Measurements from ENCODE around the gene ZNF578.
A peak's percentile ranks its signal among the peaks of the same experiment; 100 is the strongest.
"Not testable (repeated sequence)": the region's sequence is repeated elsewhere in the genome, so short reads cannot be mapped to it uniquely, and the experiment has no call there.

The ZNF578 gene

GRCh38 chr19:52500991-52501390 is 47.6 kb downstream of the ZNF578 start:
- not testable (repeated sequence) for H3K4me3 ChIP-seq, H3K27ac ChIP-seq

GRCh38 chr19:52507266-52507665 is 53.9 kb downstream of the ZNF578 start:
- Histone ChIP-seq H3K27ac (no peak overlapping the region), H3K4me3 (no peak overlapping the region)

GRCh38 chr19:52516191-52516590 is 62.8 kb downstream of the ZNF578 start:
- Histone ChIP-seq H3K4me3 (no peak overlapping the region), H3K27ac (no peak overlapping the region)

- Histone ChIP-seq H3K27ac (no peak overlapping the region), H3K4me3 (no peak overlapping the region)
Observed at GRCh38 chr19:52518646-52519045, 65.3 kb downstream of the ZNF578 start.

GRCh38 chr19:52519175-52519574 is 65.8 kb downstream of the ZNF578 start:
- H3K27ac ChIP-seq, H3K4me3 ChIP-seq: not testable (repeated sequence)

GRCh38 chr19:52520013-52520412 is 66.7 kb downstream of the ZNF578 start:
- H3K4me3 ChIP-seq = no peak overlapping the region
- no peak overlapping the region for H3K27ac ChIP-seq

- H3K27ac ChIP-seq = no peak overlapping the region
- H3K4me3 ChIP-seq = no peak overlapping the region
Observed at GRCh38 chr19:52522551-52522950, 69.2 kb downstream of the ZNF578 start.

- no peak overlapping the region for H3K27ac ChIP-seq
- no peak overlapping the region for H3K4me3 ChIP-seq
Observed at GRCh38 chr19:52524086-52524485, 70.7 kb downstream of the ZNF578 start.

GRCh38 chr19:52527134-52527955 is 74.0 kb downstream of the ZNF578 start, which contains the start of gene ZNF808:
Gene ZNF808, plus strand, starts transcription at chr19:52527668. Its CDS starts 15,617 bp downstream, at chr19:52543285.
- H3K4me3 ChIP-seq = peak within 1 kb of the TSS; percentile 55 to 86 (median 76)
- H3K27ac ChIP-seq = peak within 1 kb of the TSS; percentile 72 to 97 (median 90)

GRCh38 chr19:52527956-52528351 is 74.6 kb downstream of the ZNF578 start:
- H3K27ac ChIP-seq = peak overlapping the region; percentile 72 to 97 (median 90)
- H3K4me3 ChIP-seq = peak overlapping the region; percentile 55 to 86 (median 76)

- H3K4me3 ChIP-seq = no peak overlapping the region
Observed at GRCh38 chr19:52532480-52532879, 79.1 kb downstream of the ZNF578 start.

GRCh38 chr19:52533901-52534300 is 80.5 kb downstream of the ZNF578 start:
- Histone ChIP-seq H3K27ac (no peak overlapping the region), H3K4me3 (no peak overlapping the region)

More at GRCh38 chr19:52532480-52532879, 79.1 kb downstream of the ZNF578 start:
- no peak overlapping the region for H3K27ac ChIP-seq

- peak overlapping the region; percentile 47 to 58 (median 49) for H3K4me3 ChIP-seq
- H3K27ac ChIP-seq = peak overlapping the region in 10 of 21 experiments; percentile 61 to 86 (median 78)
Observed at GRCh38 chr19:52535385-52535770, 82.0 kb downstream of the ZNF578 start.

- H3K4me3 ChIP-seq = peak overlapping the region; percentile 47 to 58 (median 49)
- peak overlapping the region; percentile 24 to 86 (median 75) for H3K27ac ChIP-seq
Observed at GRCh38 chr19:52535771-52536447, 82.6 kb downstream of the ZNF578 start.

GRCh38 chr19:52536448-52536800 is 83.1 kb downstream of the ZNF578 start:
- Histone ChIP-seq H3K27ac (peak overlapping the region; percentile 24 to 86 (median 75)), H3K4me3 (peak overlapping the region; percentile 47 to 58 (median 49))

- not testable (repeated sequence) for H3K4me3 ChIP-seq, H3K27ac ChIP-seq
Observed at GRCh38 chr19:52538815-52539214, 85.5 kb downstream of the ZNF578 start.

GRCh38 chr19:52541176-52541575 is 87.8 kb downstream of the ZNF578 start:
- not testable (repeated sequence) for H3K4me3 ChIP-seq, H3K27ac ChIP-seq

GRCh38 chr19:52541608-52542007 is 88.3 kb downstream of the ZNF578 start:
- Histone ChIP-seq H3K27ac (no peak overlapping the region), H3K4me3 (no peak overlapping the region)

GRCh38 chr19:52542541-52542940 is 89.2 kb downstream of the ZNF578 start:
- H3K27ac ChIP-seq, H3K4me3 ChIP-seq: not testable (repeated sequence)

- no peak overlapping the region for H3K27ac ChIP-seq
- H3K4me3 ChIP-seq = no peak overlapping the region
Observed at GRCh38 chr19:52542984-52543664, 89.8 kb downstream of the ZNF578 start.
